ENCODE results near the gene ARF4. TPM values are rescaled to one million over a fixed set of nuclear protein-coding genes. Genes with fewer than 3 reads are reported as not detected.

ARF4 gene
- total RNA-seq (2021; ENCODE audit: unreplicated experiment) (112 TPM), Bru-seq, nascent RNA (percentile 96 among the genes with signal in this experiment), BruChase-seq, experiment 1, labeled RNA remaining after a 6-hour chase (percentile 97 among the genes with signal in this experiment), BruChase-seq, experiment 2, labeled RNA remaining after a 2-hour chase (percentile 95 among the genes with signal in this experiment)
- polyA plus RNA-seq (2012), result 96.7 and 102 TPM in 2 replicates
- long read RNA-seq, transcript ARF4-201 (6 exons, 1,660 nt), result major isoform, 111 of 119 reads
- long read RNA-seq, partial matches to known transcripts, result 3 of 119 reads
- long read RNA-seq, other reads (novel, unspliced or antisense), result 2 of 119 reads

DNA sequence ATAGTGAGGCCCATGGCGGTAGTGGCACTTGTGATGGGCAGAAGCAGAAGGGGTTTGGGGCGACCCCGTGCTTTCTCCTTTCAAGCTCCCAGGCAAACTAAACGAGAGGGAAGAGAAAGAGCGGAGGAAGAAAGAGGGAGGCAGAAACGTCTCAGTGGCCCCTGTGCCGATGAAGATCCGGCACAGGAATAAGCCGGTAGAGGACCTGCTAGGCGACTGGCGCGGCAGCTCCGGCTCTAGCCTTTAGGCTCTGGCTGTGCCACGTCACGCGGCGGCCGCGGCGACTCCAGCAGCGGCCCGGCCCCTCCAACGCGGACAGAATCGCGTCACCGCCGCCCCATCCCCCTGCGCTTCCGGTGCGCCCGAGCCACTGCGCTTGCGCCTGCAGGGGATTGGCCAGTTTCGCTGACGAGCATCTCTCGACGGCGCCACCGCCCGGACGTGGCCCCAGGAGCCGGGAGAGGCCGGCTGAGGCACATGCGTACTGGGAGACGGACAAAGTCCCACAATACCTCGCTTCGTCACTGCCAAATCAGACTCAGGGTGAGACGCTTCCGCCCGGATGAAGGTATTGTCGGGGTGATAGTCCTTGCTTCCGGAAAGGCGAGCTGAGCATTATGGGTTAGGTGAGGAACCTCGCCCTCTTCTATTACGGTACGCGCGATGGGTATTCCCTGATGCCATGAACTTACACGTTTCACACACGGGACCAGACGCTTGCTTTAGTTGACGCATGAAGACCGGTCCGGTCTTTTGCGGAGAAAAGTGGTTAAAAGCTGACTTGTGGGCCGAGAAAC lies at the start of gene ARF4:
ARF4 (minus strand) TSS at position 218 of the 797 bp plus-strand sequence; CDS start at position 14, 204 bp downstream.
- Histone ChIP-seq H3K27me3 (ENCODE audit: insufficient read depth, low read length) (no peaks in the 10 kb centered on the region), H2AFZ (ENCODE audit: low read depth, low read length, poor library complexity, severe bottlenecking) (no peak within 1 kb of the TSS), H3K4me1 (ENCODE audit: control insufficient read depth in 1 of 2, insufficient read depth in 2 of 2, low read length in 2 of 2) (peaks cover 5 to 17% of the 10 kb centered on the region in 2 experiments; a peak in 3 of 4 replicates), H3K79me2 (ENCODE audit: insufficient read depth, low read length) (peaks cover 65% of the 10 kb centered on the region), H4K20me1 (ENCODE audit: insufficient read depth) (0 out of 2 replicates have a peak, but pooled peaks cover 8% of the 10 kb centered on the region), H3K27ac (ENCODE audit: low read depth, low read length) (peak within 1 kb of the TSS; percentile 94), H3K4me2 (ENCODE audit: low read length) (peak within 1 kb of the TSS; percentile 78), H3K9me2 (ENCODE audit: insufficient read depth) (no peaks in the 10 kb centered on the region), H3K36me3 (ENCODE audit: control insufficient read depth in 1 of 2, insufficient read depth in 2 of 2, low read length in 2 of 2) (peaks cover 0 to 3% of the 10 kb centered on the region in 2 experiments; a peak in 1 of 4 replicates), H3K4me3 (replicated peaks in 1 of 2; ENCODE audit: low read depth in 1 of 2, low read length in 2 of 2) (peak within 1 kb of the TSS; percentile 83 to 100), H3K9ac (ENCODE audit: low read length) (peak within 1 kb of the TSS; percentile 83), H3K9me3 (ENCODE audit: control insufficient read depth in 1 of 2, insufficient read depth in 1 of 2, low read depth in 1 of 2, low read length in 2 of 2) (no peaks in the 10 kb centered on the region)
- BruUV-seq (replicated peaks), result no TSS peak
- peak; percentile 92 for ATAC-seq
- ChIA-PET CTCF (interaction anchor here (0.6 to 1.1 kb wide), 2 partner anchors 92 to 229 kb away, joined by 3 read pairs; no protein-coding TSS in a partner anchor), POLR2A (interaction anchor here (0.5 to 1.9 kb wide), 8 partner anchors 18 to 229 kb away, joined by 3 to 6 read pairs (median 4); no protein-coding TSS in a partner anchor), RAD21 (ENCODE audit: low non-redundant PET in 1 of 2, low total read pairs in 2 of 2, uncharacterized antibody in 2 of 2, unreplicated experiment in 2 of 2) (interaction anchor here in 1 of 2 experiments (1.6 kb wide), 1 partner anchor 200 kb away, joined by 4 read pairs; no protein-coding TSS in a partner anchor)
- peak; percentile 99 for DNase-seq (ENCODE audit: low read depth, low spot score)
- intact Hi-C loops (cut with micrococcal nuclease), result loop anchor here (1.0 to 5.0 kb wide), 3 partner anchors 158 to 450 kb away; no protein-coding TSS in a partner anchor
- TF ChIP-seq SIN3A (IDR thresholded peaks at IDR 0.05; ENCODE audit: low read depth) (peak; percentile 84), JUND (IDR thresholded peaks at IDR 0.05) (no peak), SRF (IDR thresholded peaks at IDR 0.05; ENCODE audit: low read depth) (no peak; the same call in 1 of the 2 replicates), CTCF (IDR thresholded peaks at IDR 0.05 in 2 of 3, conservative IDR thresholded peaks at IDR 0.05 in 1 of 3; ENCODE audit: borderline replicate concordance in 1 of 3, insufficient read depth in 1 of 3, low read depth in 2 of 3, low read length in 2 of 3) (no peak), POLR2A (IDR thresholded peaks at IDR 0.05; ENCODE audit: borderline replicate concordance, extremely low read depth, insufficient read depth, insufficient read length) (peak; percentile 93), TCF7L2 (IDR thresholded peaks at IDR 0.05; ENCODE audit: borderline replicate concordance, extremely low read depth, insufficient read depth, insufficient read length) (peak; percentile 28), ELF1 (IDR thresholded peaks at IDR 0.05; ENCODE audit: borderline replicate concordance, low read depth) (peak; percentile 93), EGR1 (IDR thresholded peaks at IDR 0.05; ENCODE audit: low read depth) (no peak), RAD21 (IDR thresholded peaks at IDR 0.05; ENCODE audit: low read depth) (no peak), EZH2phosphoT487 (IDR thresholded peaks at IDR 0.05; ENCODE audit: borderline replicate concordance) (no peak), FOSL1 (IDR thresholded peaks at IDR 0.05; ENCODE audit: low read depth) (no peak), CBX3 (IDR thresholded peaks at IDR 0.05; ENCODE audit: low read depth) (peak; percentile 3; the same call in 1 of the 2 replicates), ZFX (IDR thresholded peaks at IDR 0.05) (peak; percentile 58; the same call in 1 of the 2 replicates), ATF3 (IDR thresholded peaks at IDR 0.05) (no peak), CEBPB (IDR thresholded peaks at IDR 0.05; ENCODE audit: low read depth) (no peak), REST (IDR thresholded peaks at IDR 0.05; ENCODE audit: low read depth) (no peak)
- TF ChIP-seq, protein P1, sequence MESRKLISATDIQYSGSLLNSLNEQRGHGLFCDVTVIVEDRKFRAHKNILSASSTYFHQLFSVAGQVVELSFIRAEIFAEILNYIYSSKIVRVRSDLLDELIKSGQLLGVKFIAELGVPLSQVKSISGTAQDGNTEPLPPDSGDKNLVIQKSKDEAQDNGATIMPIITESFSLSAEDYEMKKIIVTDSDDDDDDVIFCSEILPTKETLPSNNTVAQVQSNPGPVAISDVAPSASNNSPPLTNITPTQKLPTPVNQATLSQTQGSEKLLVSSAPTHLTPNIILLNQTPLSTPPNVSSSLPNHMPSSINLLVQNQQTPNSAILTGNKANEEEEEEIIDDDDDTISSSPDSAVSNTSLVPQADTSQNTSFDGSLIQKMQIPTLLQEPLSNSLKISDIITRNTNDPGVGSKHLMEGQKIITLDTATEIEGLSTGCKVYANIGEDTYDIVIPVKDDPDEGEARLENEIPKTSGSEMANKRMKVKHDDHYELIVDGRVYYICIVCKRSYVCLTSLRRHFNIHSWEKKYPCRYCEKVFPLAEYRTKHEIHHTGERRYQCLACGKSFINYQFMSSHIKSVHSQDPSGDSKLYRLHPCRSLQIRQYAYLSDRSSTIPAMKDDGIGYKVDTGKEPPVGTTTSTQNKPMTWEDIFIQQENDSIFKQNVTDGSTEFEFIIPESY (IDR thresholded peaks at IDR 0.05; ENCODE audit: extremely low read depth, insufficient replicate concordance, low read length), result peak; percentile 21
